IMR-90 (cell line): ENCODE measurements around the gene CDH15. TPM values are rescaled to one million over a fixed set of nuclear protein-coding genes. Genes with fewer than 3 reads are reported as not detected.

Source experiments
- ATAC-seq: fragments of 200-7000 bp; cut with Tn5 transposase; 2 replicates; pipeline ENCODE4 v1.9.1; 2020; ENCODE audit warnings: low read depth, mild to moderate bottlenecking, moderate library complexity
- BruUV-seq: library from RNA; stranded (reverse); fragments of 400-500 nt; replicated peaks from 2 replicates; lab custom pipeline; 2021; lab: Mats Ljungman, UMichigan
- CTCF ChIA-PET: fragments of 300-600 bp; formaldehyde crosslinking; extraction: SDS; loops from one replicate; lab custom pipeline; 2021; ENCODE audit warnings: antibody characterized with exemption; lab: Yijun Ruan, JAX
- POLR2A ChIA-PET: fragments of 300-600 bp; sonication (Branson Sonifier 250); formaldehyde crosslinking; loops from one replicate; lab custom pipeline; 2022; ENCODE audit warnings: antibody characterized with exemption; ENCODE audit not compliant: unreplicated experiment; lab: Charles Lee
- DNase-seq: peaks from one replicate; pipeline ENCODE4 v3.0.0; 2013
- H2AFZ ChIP-seq: replicated peaks from 2 replicates; pipeline ENCODE3; 2013; ENCODE audit warnings: low read length, mild to moderate bottlenecking; ENCODE audit not compliant: poor library complexity
- H2AK5ac ChIP-seq: 2 replicates; pipeline ENCODE4 v1.6.1; 2013; ENCODE audit warnings: low read depth, low read length, inconsistent platforms
- H2AK9ac ChIP-seq: replicated peaks from 2 replicates; pipeline ENCODE3; 2013; ENCODE audit warnings: mild to moderate bottlenecking, low read depth, low read length, moderate library complexity; ENCODE audit not compliant: poor library complexity
- H2BK120ac ChIP-seq: 2 replicates; pipeline ENCODE4 v1.6.1; 2013; ENCODE audit warnings: low read depth, low read length, inconsistent platforms
- H2BK15ac ChIP-seq: 3 replicates; pipeline ENCODE4 v1.6.1; 2013; ENCODE audit warnings: low read depth, low read length, inconsistent platforms
- H2BK20ac ChIP-seq: 2 replicates; pipeline ENCODE4 v1.6.1; 2013; ENCODE audit warnings: low read depth, mild to moderate bottlenecking, inconsistent platforms, low read length, moderate library complexity
- H2BK5ac ChIP-seq: 2 replicates; pipeline ENCODE4 v1.6.1; 2013; ENCODE audit warnings: mild to moderate bottlenecking, low read depth, low read length, inconsistent platforms; ENCODE audit not compliant: poor library complexity, severe bottlenecking
- H3K14ac ChIP-seq: replicated peaks from 2 replicates; pipeline ENCODE4 v1.6.1; 2013; ENCODE audit warnings: low read depth, low read length, inconsistent platforms
- H3K18ac ChIP-seq: 2 replicates; pipeline ENCODE4 v1.6.1; 2013; ENCODE audit warnings: low read depth, low read length, control low read depth
- H3K23ac ChIP-seq: 2 replicates; pipeline ENCODE4 v1.6.1; 2013; ENCODE audit warnings: low read depth, low read length, inconsistent platforms
- H3K27ac ChIP-seq: 2 replicates; pipeline ENCODE4 v1.5.1; 2013; ENCODE audit warnings: mild to moderate bottlenecking, control low read depth, low read length; ENCODE audit not compliant: insufficient read depth
- H3K27me3 ChIP-seq: 2 replicates; pipeline ENCODE4 v1.6.1; 2013; ENCODE audit warnings: low read length; ENCODE audit not compliant: control insufficient read depth, insufficient read depth
- H3K36me3 ChIP-seq: 2 replicates; pipeline ENCODE4 v1.6.1; 2013; ENCODE audit warnings: low read length, mixed read lengths; ENCODE audit not compliant: control insufficient read depth, insufficient read depth
- H3K4ac ChIP-seq: 2 replicates; pipeline ENCODE4 v1.6.1; 2013; ENCODE audit warnings: low read depth, low read length, inconsistent platforms
- H3K4me1 ChIP-seq: 2 replicates; pipeline ENCODE4 v1.6.1; 2013; ENCODE audit warnings: low read length, mixed read lengths; ENCODE audit not compliant: control insufficient read depth, insufficient read depth
- H3K4me2 ChIP-seq: 2 replicates; pipeline ENCODE4 v1.6.1; 2013; ENCODE audit warnings: low read depth, mild to moderate bottlenecking, control low read depth, low read length, moderate library complexity
- H3K4me3 ChIP-seq: 2 replicates; pipeline ENCODE4 v1.5.1; 2013; ENCODE audit warnings: low read depth, mild to moderate bottlenecking, control low read depth, low read length, moderate library complexity; ENCODE audit not compliant: insufficient read depth
- H3K56ac ChIP-seq: 2 replicates; pipeline ENCODE4 v1.6.1; 2013; ENCODE audit warnings: low read length, inconsistent platforms; ENCODE audit not compliant: insufficient read depth; ENCODE audit errors: extremely low read depth
- H3K79me1 ChIP-seq, 2 experiments: 2 replicates each; pipeline ENCODE4 v1.6.1; 2013; ENCODE audit warnings: low read length in 2 of 2, inconsistent platforms in 1 of 2, low read depth in 1 of 2
- H3K9ac ChIP-seq: 2 replicates; pipeline ENCODE4 v1.6.1; 2013; ENCODE audit warnings: low read depth, low read length, control low read depth
- H3K9me1 ChIP-seq: 2 replicates; pipeline ENCODE4 v1.6.1; 2013; ENCODE audit warnings: low read length, inconsistent platforms; ENCODE audit not compliant: insufficient read depth
- H3K9me3 ChIP-seq: 2 replicates; pipeline ENCODE4 v1.6.1; 2013; ENCODE audit warnings: low read length; ENCODE audit not compliant: control insufficient read depth, insufficient read depth
- H4K20me1 ChIP-seq: 2 replicates; pipeline ENCODE4 v1.6.1; 2013; ENCODE audit warnings: low read length, inconsistent platforms; ENCODE audit not compliant: insufficient read depth
- H4K5ac ChIP-seq: 2 replicates; pipeline ENCODE4 v1.6.1; 2013; ENCODE audit warnings: mild to moderate bottlenecking, low read depth, low read length, control low read depth
- H4K8ac ChIP-seq, 2 experiments: 2 replicates each; pipeline ENCODE4 v1.6.1; 2013; ENCODE audit warnings: low read depth in 2 of 2, low read length in 2 of 2, control low read depth in 1 of 2, inconsistent platforms in 1 of 2
- H4K91ac ChIP-seq: 2 replicates; pipeline ENCODE4 v1.6.1; 2013; ENCODE audit warnings: low read depth, low read length, inconsistent platforms; ENCODE audit not compliant: insufficient read depth
- BHLHE40 ChIP-seq: fragments of 150-350 bp; IDR thresholded peaks from 2 replicates; pipeline ENCODE4 v1.6.1; 2016; ENCODE audit warnings: mild to moderate bottlenecking, low read depth, low read length
- CEBPB ChIP-seq: IDR thresholded peaks from 2 replicates; pipeline ENCODE4 v1.6.1; 2012; ENCODE audit warnings: low read depth, low read length, improper control_type of control experiment
- CHD1 ChIP-seq: IDR thresholded peaks from 2 replicates; pipeline ENCODE4 v1.6.1; 2012; ENCODE audit warnings: low read depth, low read length, improper control_type of control experiment
- ELK1 ChIP-seq: fragments of 150-350 bp; IDR thresholded peaks from 2 replicates; pipeline ENCODE4 v1.6.1; 2016; ENCODE audit warnings: low read depth, mild to moderate bottlenecking, low read length, moderate library complexity, borderline replicate concordance
- MAFK ChIP-seq: IDR thresholded peaks from 2 replicates; pipeline ENCODE4 v1.6.1; 2012; ENCODE audit warnings: low read depth, low read length, improper control_type of control experiment
- MAZ ChIP-seq: IDR thresholded peaks from 2 replicates; pipeline ENCODE4 v1.6.1; 2012; ENCODE audit warnings: low read depth, mild to moderate bottlenecking, low read length, improper control_type of control experiment, moderate library complexity, borderline replicate concordance
- NFE2L2 ChIP-seq: fragments of 150-350 bp; IDR thresholded peaks from 2 replicates; pipeline ENCODE4 v1.6.1; 2016; ENCODE audit warnings: low read depth, mild to moderate bottlenecking, low read length
- POLR2A ChIP-seq: IDR thresholded peaks from 2 replicates; pipeline ENCODE4 v1.6.1; 2012; ENCODE audit warnings: mild to moderate bottlenecking, low read depth, low read length
- RAD21 ChIP-seq: IDR thresholded peaks from 2 replicates; pipeline ENCODE4 v1.6.1; 2012; ENCODE audit warnings: low read length, improper control_type of control experiment
- RCOR1 ChIP-seq: IDR thresholded peaks from 2 replicates; pipeline ENCODE4 v1.6.1; 2012; ENCODE audit warnings: mild to moderate bottlenecking, low read length, improper control_type of control experiment; ENCODE audit not compliant: insufficient replicate concordance
- USF2 ChIP-seq: fragments of 150-350 bp; IDR thresholded peaks from 2 replicates; pipeline ENCODE4 v1.6.1; 2017; ENCODE audit warnings: mild to moderate bottlenecking, antibody characterized with exemption, low read length, low read depth
- WGBS, 2 experiments: methylation state at CpG; one replicate each; pipeline versions ENCODE4 v1.1.5 to v1.1.7; 2013; ENCODE audit warnings: missing lambda C conversion rate in 2 of 2; ENCODE audit not compliant: insufficient read length in 1 of 2; ENCODE audit errors: extremely low coverage in 2 of 2; 5-methylcytosine and 5-hydroxymethylcytosine counted together
- dilution Hi-C: fragments of 300-500 bp; cut with HindIII; formaldehyde crosslinking; loops from one replicate; pipeline ENCODE4 v1.14.3; 2018; ENCODE audit warnings: low sequenced_read_pairs; ENCODE audit not compliant: unreplicated experiment
- in situ Hi-C: fragments of 300-500 bp; cut with MboI; formaldehyde crosslinking; loops from 3 replicates; pipeline ENCODE4 v1.14.3; 2019; ENCODE audit warnings: low sequenced_read_pairs, inconsistent platforms, mixed read lengths
- intact Hi-C: fragments of 100-400 bp; cut with micrococcal nuclease; formaldehyde crosslinking; loops from 2 replicates; pipeline ENCODE4 v1.10.0; 2022
- polyA plus RNA-seq, 3 experiments: library from polyadenylated mRNA; depleted of rRNA; stranded (reverse); fragments of >200 nt; gene quantifications; 2 replicates each; pipeline ENCODE4 v1.2.3, GENCODE V29; 2012; ENCODE audit warnings: low replicate concordance in 1 of 3
- total RNA-seq: library from RNA; depleted of rRNA; stranded (reverse); fragments of >200 nt; gene quantifications from 2 replicates; pipeline ENCODE4 v1.2.3, GENCODE V29; 2012

Gene CDH15
- total and polyA plus RNA-seq, 2 of the 4 experiments (the other 2 are of a cell fraction): 0.18 to 0.62 TPM

- H3K18ac ChIP-seq: no peak overlapping the region
- H3K14ac ChIP-seq: no peak overlapping the region
- H3K4me1 ChIP-seq: peaks cover 10% of the 10 kb centered on the region
- H4K20me1 ChIP-seq: peaks cover 6% of the 10 kb centered on the region
- no peak overlapping the region for H4K8ac ChIP-seq
- no peak overlapping the region for H4K91ac ChIP-seq
- H2BK15ac ChIP-seq: no peak overlapping the region
- no peak overlapping the region for H2AFZ ChIP-seq
- H3K4me2 ChIP-seq: no peak overlapping the region
- intact Hi-C loops (no loop called here), in situ Hi-C loops (no loop called here), dilution Hi-C loops (no loop called here)
- WGBS, 2 experiments: 81% methylated on average over 16 of the region's 21 CpGs; no CpG with 5 or more reads in 1 of the 2 experiments
- no peak overlapping the region for H3K23ac ChIP-seq
- H2BK5ac ChIP-seq: no peak overlapping the region
- BruUV-seq: no TSS peak
- no peaks in the 10 kb centered on the region for H3K79me1 ChIP-seq
- H2AK5ac ChIP-seq: no peak overlapping the region; the same call in 1 of the 2 replicates
- H3K4ac ChIP-seq: no peak overlapping the region
- H3K27me3 ChIP-seq: peaks cover 17% of the 10 kb centered on the region
- POLR2A ChIA-PET: no interaction called here
- no peaks in the 10 kb centered on the region for H3K9me3 ChIP-seq
- H4K5ac ChIP-seq: no peak overlapping the region
- no peak for DNase-seq
- H3K4me3 ChIP-seq: no peak overlapping the region
- no peak overlapping the region for H3K9ac ChIP-seq
- H2BK120ac ChIP-seq: no peak overlapping the region
- no peak overlapping the region for H2AK9ac ChIP-seq
- H3K56ac ChIP-seq: no peak overlapping the region
- no peak overlapping the region for H3K27ac ChIP-seq
- CTCF ChIA-PET: no interaction called here
- H2BK20ac ChIP-seq: no peak overlapping the region
- H3K36me3 ChIP-seq: no peaks in the 10 kb centered on the region
- peaks cover 3% of the 10 kb centered on the region; the same call in 1 of the 2 replicates for H3K9me1 ChIP-seq
- TF ChIP-seq RAD21 (no peak), CHD1 (no peak), MAFK (no peak), USF2 (no peak), RCOR1 (no peak), BHLHE40 (no peak), ELK1 (no peak), CEBPB (no peak), NFE2L2 (no peak), MAZ (no peak), POLR2A (no peak)
- ATAC-seq: no peak
Observed at GRCh38 chr16:89195521-89196171, 24.1 kb downstream of the CDH15 start.
